ENCODE measurements around the gene FLRT2.

FLRT2 gene

GRCh38 chr14:85564841-85565527, 35.0 kb downstream of the FLRT2 start:
- DNase-seq (ENCODE audit: low read depth in 2 of 2): no peak

- DNase-seq (ENCODE audit: low read depth in 2 of 2): no peak
These were observed 35.9 kb downstream of the FLRT2 start for GRCh38 chr14:85565862-85566296.

GRCh38 chr14:85566603-85567002, 36.7 kb downstream of the FLRT2 start:
- peak; percentile 70 to 71 for DNase-seq (ENCODE audit: low read depth in 2 of 2)

GRCh38 chr14:85572011-85572410, 42.1 kb downstream of the FLRT2 start:
- DNase-seq (ENCODE audit: low read depth in 2 of 2): no peak

GRCh38 chr14:85572845-85573244, 42.9 kb downstream of the FLRT2 start:
- peak; percentile 51 for DNase-seq (ENCODE audit: low read depth in 2 of 2)

- DNase-seq (ENCODE audit: low read depth in 2 of 2): no peak
These were observed 43.5 kb downstream of the FLRT2 start for GRCh38 chr14:85573406-85573805.

- no peak for DNase-seq (ENCODE audit: low read depth in 2 of 2)
These were observed 45.1 kb downstream of the FLRT2 start for GRCh38 chr14:85574853-85575616.

- no peak for DNase-seq (ENCODE audit: low read depth in 2 of 2)
These were observed 45.6 kb downstream of the FLRT2 start for GRCh38 chr14:85575617-85575898.

GRCh38 chr14:85576218-85576617, 46.3 kb downstream of the FLRT2 start:
- DNase-seq (ENCODE audit: low read depth in 2 of 2): no peak

- DNase-seq (ENCODE audit: low read depth in 2 of 2): no peak
These were observed 47.1 kb downstream of the FLRT2 start for GRCh38 chr14:85576848-85577542.

GRCh38 chr14:85577543-85578114, 47.7 kb downstream of the FLRT2 start:
- DNase-seq (ENCODE audit: low read depth in 2 of 2): no peak

GRCh38 chr14:85578357-85578756, 48.4 kb downstream of the FLRT2 start:
- no peak for DNase-seq (ENCODE audit: low read depth in 2 of 2)

GRCh38 chr14:85578930-85579329, 49.0 kb downstream of the FLRT2 start:
- no peak for DNase-seq (ENCODE audit: low read depth in 2 of 2)

GRCh38 chr14:85579942-85580341, 50.0 kb downstream of the FLRT2 start:
- DNase-seq (ENCODE audit: low read depth in 2 of 2): no peak

GRCh38 chr14:85580536-85581140, 50.7 kb downstream of the FLRT2 start:
- DNase-seq (ENCODE audit: low read depth in 2 of 2): no peak

- DNase-seq (ENCODE audit: low read depth in 2 of 2): no peak
These were observed 51.7 kb downstream of the FLRT2 start for GRCh38 chr14:85581691-85582090.

- no peak for DNase-seq (ENCODE audit: low read depth in 2 of 2)
These were observed 53.4 kb downstream of the FLRT2 start for GRCh38 chr14:85583380-85583779.

- no peak for DNase-seq (ENCODE audit: low read depth in 2 of 2)
These were observed 54.5 kb downstream of the FLRT2 start for GRCh38 chr14:85584481-85584880.

GRCh38 chr14:85587151-85587711, 57.3 kb downstream of the FLRT2 start:
- no peak for DNase-seq (ENCODE audit: low read depth in 2 of 2)

GRCh38 chr14:85590784-85591183, 60.8 kb downstream of the FLRT2 start:
- DNase-seq (ENCODE audit: low read depth in 2 of 2): no peak

GRCh38 chr14:85594217-85594616, 64.3 kb downstream of the FLRT2 start:
- DNase-seq (ENCODE audit: low read depth in 2 of 2): no peak

GRCh38 chr14:85595981-85596380, 66.0 kb downstream of the FLRT2 start:
- DNase-seq (ENCODE audit: low read depth in 2 of 2): no peak

All from fibroblast of skin of left biceps (primary cell).